ENCODE results near the gene RPS6KA4.

RPS6KA4 gene

GRCh38 chr11:64341429-64341828 lies 17.5 kb upstream of the RPS6KA4 start:
- H3K4me1 ChIP-seq (ENCODE audit: insufficient read depth, low read length): peaks cover 10% of the 10 kb centered on the region; the same call in 1 of the 2 replicates
- no peaks in the 10 kb centered on the region for H3K9me3 ChIP-seq (ENCODE audit: insufficient read depth, low read depth, low read length)
- H3K9ac ChIP-seq (ENCODE audit: low read depth, low read length): no peak overlapping the region
- H3K36me3 ChIP-seq (ENCODE audit: insufficient read depth, low read length): no peaks in the 10 kb centered on the region
- 92% methylated on average over 21 of the region's 21 CpGs for WGBS
- H3K4me3 ChIP-seq (ENCODE audit: low read length): peak overlapping the region; percentile 87
- H3K27ac ChIP-seq (ENCODE audit: low read depth, low read length): no peak overlapping the region
- H3K27me3 ChIP-seq (ENCODE audit: insufficient read depth, low read length): no peaks in the 10 kb centered on the region

- Histone ChIP-seq H3K4me3 (ENCODE audit: low read length) (peak overlapping the region; percentile 87), H3K4me1 (ENCODE audit: insufficient read depth, low read length) (peaks cover 10% of the 10 kb centered on the region; the same call in 1 of the 2 replicates), H3K27me3 (ENCODE audit: insufficient read depth, low read length) (no peaks in the 10 kb centered on the region), H3K9me3 (ENCODE audit: insufficient read depth, low read depth, low read length) (no peaks in the 10 kb centered on the region), H3K27ac (ENCODE audit: low read depth, low read length) (no peak overlapping the region), H3K36me3 (ENCODE audit: insufficient read depth, low read length) (no peaks in the 10 kb centered on the region), H3K9ac (ENCODE audit: low read depth, low read length) (peak overlapping the region; percentile 34; the same call in 1 of the 2 replicates)
- 24% methylated on average over 55 of the region's 55 CpGs for WGBS
Observed at GRCh38 chr11:64341851-64342791, 16.8 kb upstream of the RPS6KA4 start.

GRCh38 chr11:64342869-64343745 lies 15.9 kb upstream of the RPS6KA4 start:
- WGBS: 71% methylated on average over 28 of the region's 29 CpGs
- Histone ChIP-seq H3K27me3 (ENCODE audit: insufficient read depth, low read length) (no peaks in the 10 kb centered on the region), H3K4me1 (ENCODE audit: insufficient read depth, low read length) (peaks cover 10% of the 10 kb centered on the region; the same call in 1 of the 2 replicates), H3K9ac (ENCODE audit: low read depth, low read length) (no peak overlapping the region), H3K9me3 (ENCODE audit: insufficient read depth, low read depth, low read length) (no peaks in the 10 kb centered on the region), H3K4me3 (ENCODE audit: low read length) (peak overlapping the region; percentile 87), H3K36me3 (ENCODE audit: insufficient read depth, low read length) (no peaks in the 10 kb centered on the region), H3K27ac (ENCODE audit: low read depth, low read length) (no peak overlapping the region)

- H3K4me1 ChIP-seq (ENCODE audit: insufficient read depth, low read length): peaks cover 10% of the 10 kb centered on the region; the same call in 1 of the 2 replicates
- H3K9me3 ChIP-seq (ENCODE audit: insufficient read depth, low read depth, low read length): no peaks in the 10 kb centered on the region
- whole genome bisulfite sequencing: 83% methylated on average over 18 of the region's 18 CpGs
- H3K4me3 ChIP-seq (ENCODE audit: low read length): no peak overlapping the region
- no peaks in the 10 kb centered on the region for H3K36me3 ChIP-seq (ENCODE audit: insufficient read depth, low read length)
- H3K27me3 ChIP-seq (ENCODE audit: insufficient read depth, low read length): no peaks in the 10 kb centered on the region
- no peak overlapping the region for H3K27ac ChIP-seq (ENCODE audit: low read depth, low read length)
- no peak overlapping the region for H3K9ac ChIP-seq (ENCODE audit: low read depth, low read length)
Observed at GRCh38 chr11:64343767-64344559, 15.0 kb upstream of the RPS6KA4 start.

GRCh38 chr11:64344787-64345186 lies 14.2 kb upstream of the RPS6KA4 start:
- Histone ChIP-seq H3K27ac (ENCODE audit: low read depth, low read length) (no peak overlapping the region), H3K9ac (ENCODE audit: low read depth, low read length) (no peak overlapping the region), H3K9me3 (ENCODE audit: insufficient read depth, low read depth, low read length) (no peaks in the 10 kb centered on the region), H3K4me1 (ENCODE audit: insufficient read depth, low read length) (peaks cover 10% of the 10 kb centered on the region; the same call in 1 of the 2 replicates), H3K4me3 (ENCODE audit: low read length) (no peak overlapping the region), H3K27me3 (ENCODE audit: insufficient read depth, low read length) (no peaks in the 10 kb centered on the region), H3K36me3 (ENCODE audit: insufficient read depth, low read length) (no peaks in the 10 kb centered on the region)
- WGBS: 95% methylated on average over 28 of the region's 28 CpGs

GRCh38 chr11:64347193-64347867 lies 11.6 kb upstream of the RPS6KA4 start:
- no peak overlapping the region for H3K4me3 ChIP-seq (ENCODE audit: low read length)
- peaks cover 4% of the 10 kb centered on the region; the same call in 1 of the 2 replicates for H3K4me1 ChIP-seq (ENCODE audit: insufficient read depth, low read length)
- no peak overlapping the region for H3K27ac ChIP-seq (ENCODE audit: low read depth, low read length)
- 83% methylated on average over 12 of the region's 12 CpGs for WGBS
- no peaks in the 10 kb centered on the region for H3K9me3 ChIP-seq (ENCODE audit: insufficient read depth, low read depth, low read length)
- H3K9ac ChIP-seq (ENCODE audit: low read depth, low read length): no peak overlapping the region
- no peaks in the 10 kb centered on the region for H3K27me3 ChIP-seq (ENCODE audit: insufficient read depth, low read length)
- H3K36me3 ChIP-seq (ENCODE audit: insufficient read depth, low read length): no peaks in the 10 kb centered on the region

GRCh38 chr11:64348383-64349024 lies 10.5 kb upstream of the RPS6KA4 start:
- H3K27me3 ChIP-seq (ENCODE audit: insufficient read depth, low read length): no peaks in the 10 kb centered on the region
- no peaks in the 10 kb centered on the region for H3K9me3 ChIP-seq (ENCODE audit: insufficient read depth, low read depth, low read length)
- H3K36me3 ChIP-seq (ENCODE audit: insufficient read depth, low read length): no peaks in the 10 kb centered on the region
- no peak overlapping the region for H3K27ac ChIP-seq (ENCODE audit: low read depth, low read length)
- WGBS: 73% methylated on average over 14 of the region's 14 CpGs
- no peak overlapping the region for H3K9ac ChIP-seq (ENCODE audit: low read depth, low read length)
- no peaks in the 10 kb centered on the region for H3K4me1 ChIP-seq (ENCODE audit: insufficient read depth, low read length)
- no peak overlapping the region for H3K4me3 ChIP-seq (ENCODE audit: low read length)

- Histone ChIP-seq H3K4me3 (ENCODE audit: low read length) (no peak overlapping the region), H3K9me3 (ENCODE audit: insufficient read depth, low read depth, low read length) (no peaks in the 10 kb centered on the region), H3K27me3 (ENCODE audit: insufficient read depth, low read length) (no peaks in the 10 kb centered on the region), H3K9ac (ENCODE audit: low read depth, low read length) (no peak overlapping the region), H3K36me3 (ENCODE audit: insufficient read depth, low read length) (no peaks in the 10 kb centered on the region), H3K4me1 (ENCODE audit: insufficient read depth, low read length) (no peaks in the 10 kb centered on the region), H3K27ac (ENCODE audit: low read depth, low read length) (no peak overlapping the region)
- WGBS: 90% methylated on average over 7 of the region's 7 CpGs
Observed at GRCh38 chr11:64349025-64349387, 10.0 kb upstream of the RPS6KA4 start.

GRCh38 chr11:64349404-64349803 lies 9.6 kb upstream of the RPS6KA4 start:
- Histone ChIP-seq H3K9me3 (ENCODE audit: insufficient read depth, low read depth, low read length) (no peaks in the 10 kb centered on the region), H3K36me3 (ENCODE audit: insufficient read depth, low read length) (no peaks in the 10 kb centered on the region), H3K4me1 (ENCODE audit: insufficient read depth, low read length) (no peaks in the 10 kb centered on the region), H3K27me3 (ENCODE audit: insufficient read depth, low read length) (no peaks in the 10 kb centered on the region), H3K27ac (ENCODE audit: low read depth, low read length) (no peak overlapping the region), H3K9ac (ENCODE audit: low read depth, low read length) (no peak overlapping the region), H3K4me3 (ENCODE audit: low read length) (no peak overlapping the region)
- WGBS: 90% methylated on average over 11 of the region's 11 CpGs

- peaks cover 6% of the 10 kb centered on the region for H3K4me1 ChIP-seq (ENCODE audit: insufficient read depth, low read length)
- H3K9ac ChIP-seq (ENCODE audit: low read depth, low read length): no peak overlapping the region
- no peaks in the 10 kb centered on the region for H3K27me3 ChIP-seq (ENCODE audit: insufficient read depth, low read length)
- H3K4me3 ChIP-seq (ENCODE audit: low read length): no peak overlapping the region
- no peaks in the 10 kb centered on the region for H3K9me3 ChIP-seq (ENCODE audit: insufficient read depth, low read depth, low read length)
- H3K27ac ChIP-seq (ENCODE audit: low read depth, low read length): no peak overlapping the region
- 94% methylated on average over 18 of the region's 18 CpGs for WGBS
- no peaks in the 10 kb centered on the region for H3K36me3 ChIP-seq (ENCODE audit: insufficient read depth, low read length)
Observed at GRCh38 chr11:64351136-64351631, 7.8 kb upstream of the RPS6KA4 start.
